Measurements from ENCODE around the gene ARHGAP18. TPM values are rescaled to one million over a fixed set of nuclear protein-coding genes. Genes with fewer than 3 reads are reported as not detected.

Gene ARHGAP18
- total RNA-seq, 6 experiments from 2014 or later = 70.8 to 81.2 (median 76.0) TPM

DNA sequence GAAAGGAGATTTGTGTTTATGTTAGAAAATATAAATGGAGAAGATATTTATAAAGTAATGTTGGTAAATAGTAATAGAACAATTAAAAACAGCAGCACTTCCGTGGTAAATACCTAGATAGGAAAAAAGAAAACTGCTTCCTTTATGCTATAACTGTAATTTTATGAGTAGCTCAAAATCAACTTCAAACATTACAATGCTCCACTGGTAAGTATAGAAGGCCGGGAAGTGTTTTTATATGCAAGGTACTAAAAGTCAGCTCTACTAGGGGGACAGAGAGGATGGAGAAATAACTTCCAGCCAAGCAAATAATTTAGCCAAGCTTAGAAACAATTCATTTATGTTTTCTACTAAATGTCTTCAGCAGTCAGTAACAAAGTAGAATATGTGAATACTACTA, 56.7 kb downstream of the ARHGAP18 start:
- TF ChIP-seq, protein P1, sequence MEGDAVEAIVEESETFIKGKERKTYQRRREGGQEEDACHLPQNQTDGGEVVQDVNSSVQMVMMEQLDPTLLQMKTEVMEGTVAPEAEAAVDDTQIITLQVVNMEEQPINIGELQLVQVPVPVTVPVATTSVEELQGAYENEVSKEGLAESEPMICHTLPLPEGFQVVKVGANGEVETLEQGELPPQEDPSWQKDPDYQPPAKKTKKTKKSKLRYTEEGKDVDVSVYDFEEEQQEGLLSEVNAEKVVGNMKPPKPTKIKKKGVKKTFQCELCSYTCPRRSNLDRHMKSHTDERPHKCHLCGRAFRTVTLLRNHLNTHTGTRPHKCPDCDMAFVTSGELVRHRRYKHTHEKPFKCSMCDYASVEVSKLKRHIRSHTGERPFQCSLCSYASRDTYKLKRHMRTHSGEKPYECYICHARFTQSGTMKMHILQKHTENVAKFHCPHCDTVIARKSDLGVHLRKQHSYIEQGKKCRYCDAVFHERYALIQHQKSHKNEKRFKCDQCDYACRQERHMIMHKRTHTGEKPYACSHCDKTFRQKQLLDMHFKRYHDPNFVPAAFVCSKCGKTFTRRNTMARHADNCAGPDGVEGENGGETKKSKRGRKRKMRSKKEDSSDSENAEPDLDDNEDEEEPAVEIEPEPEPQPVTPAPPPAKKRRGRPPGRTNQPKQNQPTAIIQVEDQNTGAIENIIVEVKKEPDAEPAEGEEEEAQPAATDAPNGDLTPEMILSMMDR (IDR thresholded peaks at IDR 0.05) = no peak
- Mint-ChIP-seq H3K36me3 (ENCODE audit: low read depth) (peaks cover 51% of the 10 kb centered on the region), H3K4me3 (no peak overlapping the region), H3K27ac (peak overlapping the region; percentile 63), H3K27me3 (ENCODE audit: insufficient read depth) (no peaks in the 10 kb centered on the region), H3K9me3 (no peaks in the 10 kb centered on the region), H3K4me1 (ENCODE audit: low read depth) (peaks cover 80% of the 10 kb centered on the region)
- DNase-seq = no peak

DNA sequence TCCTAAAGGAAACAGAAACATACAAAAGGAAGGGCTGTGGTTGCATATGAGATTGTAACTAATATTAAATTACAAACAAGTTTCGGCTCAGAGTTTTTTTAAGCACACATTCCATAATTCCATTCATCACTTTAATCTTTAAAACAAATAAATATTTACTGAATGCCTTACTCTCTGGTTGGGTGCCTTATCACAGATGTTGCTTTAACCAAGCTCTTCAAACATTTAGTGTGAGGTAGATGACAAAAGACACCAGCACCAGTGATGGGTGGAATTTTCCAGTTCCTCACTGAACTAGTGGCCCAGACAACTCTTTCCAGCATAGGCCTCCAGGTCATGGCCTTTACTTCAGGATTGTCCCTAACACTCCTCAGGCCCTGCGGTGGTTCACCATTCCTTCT, 58.7 kb downstream of the ARHGAP18 start:
- Mint-ChIP-seq H3K4me3 (peak overlapping the region; percentile 14; the same call in 1 of the 2 replicates), H3K27me3 (ENCODE audit: insufficient read depth) (no peaks in the 10 kb centered on the region), H3K4me1 (ENCODE audit: low read depth) (peaks cover 82% of the 10 kb centered on the region), H3K9me3 (no peaks in the 10 kb centered on the region), H3K27ac (peak overlapping the region; percentile 73), H3K36me3 (ENCODE audit: low read depth) (peaks cover 46% of the 10 kb centered on the region)
- no peak for DNase-seq
- TF ChIP-seq, protein P1 (IDR thresholded peaks at IDR 0.05) = no peak

DNA sequence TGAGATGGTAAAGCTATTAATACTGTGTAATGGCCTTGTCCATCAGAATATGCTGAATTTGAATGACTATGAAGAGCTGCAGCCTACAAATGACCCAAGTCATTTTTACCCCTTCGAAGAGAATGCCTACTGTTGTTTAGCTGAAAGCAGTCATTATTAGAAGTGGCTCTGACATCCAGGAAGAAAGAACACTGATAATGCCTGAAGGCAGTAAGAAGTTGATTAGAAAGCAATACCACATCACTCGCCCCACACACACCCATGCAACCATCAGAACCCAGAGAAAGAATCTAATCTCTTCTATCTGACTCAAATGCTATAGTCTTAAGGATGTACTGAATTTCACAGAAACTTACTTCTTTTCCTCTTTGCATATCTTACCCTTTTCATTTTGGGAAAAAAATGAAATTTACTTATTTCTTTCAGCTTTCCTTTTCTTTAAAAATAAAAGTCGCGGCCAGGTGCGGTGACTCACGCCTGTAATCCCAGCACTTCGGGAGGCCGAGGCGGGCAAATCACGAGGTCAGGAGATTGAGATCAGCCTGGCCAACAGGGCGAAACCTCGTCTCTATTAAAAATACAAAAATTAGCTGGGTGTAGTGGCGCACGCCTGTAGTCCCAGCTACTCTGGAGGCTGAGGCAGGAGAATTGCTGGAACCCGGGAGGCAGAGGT, 61.0 kb downstream of the ARHGAP18 start:
- Mint-ChIP-seq H3K27ac (peak overlapping the region; percentile 12; the same call in 1 of the 2 replicates), H3K4me1 (ENCODE audit: low read depth) (peaks cover 83% of the 10 kb centered on the region), H3K27me3 (ENCODE audit: insufficient read depth) (no peaks in the 10 kb centered on the region), H3K4me3 (no peak overlapping the region), H3K9me3 (no peaks in the 10 kb centered on the region), H3K36me3 (ENCODE audit: low read depth) (peaks cover 29% of the 10 kb centered on the region)
- TF ChIP-seq, protein P1 (IDR thresholded peaks at IDR 0.05) = no peak
- no peak for DNase-seq

DNA sequence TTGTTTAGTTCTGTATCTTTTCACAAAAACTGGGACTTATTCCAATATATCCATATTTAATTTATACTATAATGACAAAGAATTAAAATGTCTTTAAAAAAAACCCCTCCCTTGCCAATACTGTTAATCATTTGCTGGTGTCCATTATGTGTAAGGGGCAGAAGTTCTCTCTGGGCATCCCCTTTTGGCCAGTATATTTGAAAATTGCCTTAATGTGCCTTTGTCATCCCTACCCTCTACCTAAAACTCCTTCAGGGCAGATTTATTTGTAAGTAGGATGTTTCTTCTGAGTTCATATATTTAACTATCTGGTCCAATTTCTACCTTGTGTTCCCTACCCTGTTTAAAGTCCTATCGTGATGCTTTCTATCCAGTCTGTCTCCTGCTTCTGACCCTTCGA, 62.9 kb downstream of the ARHGAP18 start:
- Mint-ChIP-seq H3K4me1 (ENCODE audit: low read depth) (peaks cover 79% of the 10 kb centered on the region), H3K4me3 (no peak overlapping the region), H3K36me3 (ENCODE audit: low read depth) (peaks cover 22% of the 10 kb centered on the region), H3K27ac (peak overlapping the region; percentile 61; the same call in 1 of the 2 replicates), H3K27me3 (ENCODE audit: insufficient read depth) (no peaks in the 10 kb centered on the region), H3K9me3 (no peaks in the 10 kb centered on the region)
- DNase-seq = no peak
- TF ChIP-seq, protein P1 (IDR thresholded peaks at IDR 0.05) = no peak

DNA sequence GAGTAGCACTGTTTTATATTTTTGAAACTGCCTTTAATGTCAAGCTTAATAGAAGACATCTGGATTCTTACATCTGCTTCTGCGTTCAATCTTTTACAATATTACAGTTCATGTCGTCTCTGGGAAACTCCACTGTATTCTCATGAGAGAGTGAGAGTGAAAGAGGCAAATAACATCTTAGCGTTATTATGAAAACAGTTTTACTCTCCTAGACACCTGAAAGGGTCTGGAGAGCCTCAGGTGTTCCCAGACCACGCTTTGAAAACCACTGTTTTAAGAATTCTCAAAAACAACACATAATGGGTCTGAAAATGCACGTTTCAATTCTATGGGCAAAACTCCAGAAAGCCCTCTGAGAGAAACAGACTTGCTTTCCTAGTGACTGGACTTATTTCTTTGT, 63.3 kb downstream of the ARHGAP18 start:
- Mint-ChIP-seq H3K27ac (peak overlapping the region; percentile 61), H3K4me3 (no peak overlapping the region), H3K4me1 (ENCODE audit: low read depth) (peaks cover 79% of the 10 kb centered on the region), H3K36me3 (ENCODE audit: low read depth) (peaks cover 18% of the 10 kb centered on the region), H3K27me3 (ENCODE audit: insufficient read depth) (no peaks in the 10 kb centered on the region), H3K9me3 (no peaks in the 10 kb centered on the region)
- TF ChIP-seq, protein P1 (IDR thresholded peaks at IDR 0.05) = no peak
- DNase-seq = no peak
